ENCODE data around the gene RPS6KA2.
A peak's percentile ranks its signal among the peaks of the same experiment; 100 is the strongest.

The RPS6KA2 gene

GRCh38 chr6:166643891-166644590 is 17.0 kb upstream of the RPS6KA2 start:
- Histone ChIP-seq H3K27me3 (replicated peaks in 2 of 5; ENCODE audit: control insufficient read depth in 4 of 5, insufficient read depth in 5 of 5, low read length in 4 of 5) (peaks cover 0 to 16% (median 0%) of the 10 kb centered on the region in 5 experiments), H3K4me1 (ENCODE audit: control extremely low read depth in 1 of 4, control insufficient read depth in 4 of 4, insufficient read depth in 4 of 4, low read length in 3 of 4) (peaks cover 0 to 13% (median 10%) of the 10 kb centered on the region in 4 experiments), H3K4me3 (ENCODE audit: control insufficient read depth in 1 of 7, extremely low read depth in 1 of 7, insufficient read depth in 4 of 7, low read depth in 2 of 7, low read length in 6 of 7) (no peak overlapping the region), H3K36me3 (ENCODE audit: control insufficient read depth in 4 of 4, insufficient read depth in 4 of 4, low read length in 3 of 4) (no peaks in the 10 kb centered on the region), H3K9me3 (ENCODE audit: control extremely low read depth in 1 of 5, control insufficient read depth in 4 of 5, insufficient read depth in 2 of 5, low read depth in 1 of 5, low read length in 4 of 5) (peaks cover 0 to 11% (median 3%) of the 10 kb centered on the region in 5 experiments), H3K27ac (ENCODE audit: insufficient read depth in 1 of 2, low read depth in 1 of 2, low read length in 2 of 2, poor library complexity in 1 of 2, severe bottlenecking in 2 of 2) (no peak overlapping the region)
- WGBS (ENCODE audit: insufficient coverage), result 97% methylated on average over 5 of the region's 7 CpGs
- DNase-seq, result no peak
- ChIA-PET CTCF (no interaction called here), POLR2A (no interaction called here)

GRCh38 chr6:166642646-166643045 is 15.6 kb upstream of the RPS6KA2 start:
- Histone ChIP-seq H3K36me3 (ENCODE audit: control insufficient read depth in 4 of 4, insufficient read depth in 4 of 4, low read length in 3 of 4) (no peaks in the 10 kb centered on the region), H3K9me3 (ENCODE audit: control extremely low read depth in 1 of 5, control insufficient read depth in 4 of 5, insufficient read depth in 2 of 5, low read depth in 1 of 5, low read length in 4 of 5) (peaks cover 0 to 11% (median 3%) of the 10 kb centered on the region in 5 experiments), H3K27me3 (replicated peaks in 2 of 5; ENCODE audit: control insufficient read depth in 4 of 5, insufficient read depth in 5 of 5, low read length in 4 of 5) (peaks cover 0 to 14% (median 0%) of the 10 kb centered on the region in 5 experiments), H3K4me1 (ENCODE audit: control extremely low read depth in 1 of 4, control insufficient read depth in 4 of 4, insufficient read depth in 4 of 4, low read length in 3 of 4) (peaks cover 0 to 13% (median 10%) of the 10 kb centered on the region in 4 experiments), H3K4me3 (ENCODE audit: control insufficient read depth in 1 of 7, extremely low read depth in 1 of 7, insufficient read depth in 4 of 7, low read depth in 2 of 7, low read length in 6 of 7) (no peak overlapping the region), H3K27ac (ENCODE audit: insufficient read depth in 1 of 2, low read depth in 1 of 2, low read length in 2 of 2, poor library complexity in 1 of 2, severe bottlenecking in 2 of 2) (no peak overlapping the region)
- POLR2A ChIA-PET, result interaction anchor here (0.6 kb wide), 2 partner anchors 32 to 44 kb away, joined by 3 read pairs; no protein-coding TSS in a partner anchor
- no peak for DNase-seq
- WGBS (ENCODE audit: insufficient coverage), result 100% methylated on average over 3 of the region's 3 CpGs
- CTCF ChIA-PET, result no interaction called here

- Histone ChIP-seq H3K4me3 (ENCODE audit: control insufficient read depth in 1 of 7, extremely low read depth in 1 of 7, insufficient read depth in 4 of 7, low read depth in 2 of 7, low read length in 6 of 7) (peak overlapping the region in 2 of 7 experiments; percentile 56 to 60), H3K9me3 (ENCODE audit: control extremely low read depth in 1 of 5, control insufficient read depth in 4 of 5, insufficient read depth in 2 of 5, low read depth in 1 of 5, low read length in 4 of 5) (peaks cover 0 to 11% (median 3%) of the 10 kb centered on the region in 5 experiments), H3K4me1 (ENCODE audit: control extremely low read depth in 1 of 4, control insufficient read depth in 4 of 4, insufficient read depth in 4 of 4, low read length in 3 of 4) (peaks cover 0 to 13% (median 10%) of the 10 kb centered on the region in 4 experiments), H3K27ac (ENCODE audit: insufficient read depth in 1 of 2, low read depth in 1 of 2, low read length in 2 of 2, poor library complexity in 1 of 2, severe bottlenecking in 2 of 2) (no peak overlapping the region), H3K27me3 (replicated peaks in 2 of 5; ENCODE audit: control insufficient read depth in 4 of 5, insufficient read depth in 5 of 5, low read length in 4 of 5) (peaks cover 0 to 14% (median 0%) of the 10 kb centered on the region in 5 experiments), H3K36me3 (ENCODE audit: control insufficient read depth in 4 of 4, insufficient read depth in 4 of 4, low read length in 3 of 4) (no peaks in the 10 kb centered on the region)
- 19% methylated on average over 15 of the region's 19 CpGs for WGBS (ENCODE audit: insufficient coverage)
- peak; percentile 36 to 46 (median 36) for DNase-seq
- POLR2A ChIA-PET, result no interaction called here
- CTCF ChIA-PET, result interaction anchor here (0.5 to 1.9 kb wide), 5 partner anchors 10 to 327 kb away, joined by 3 to 5 read pairs (median 3); no protein-coding TSS in a partner anchor
Measured at GRCh38 chr6:166640342-166641043, 13.4 kb upstream of the RPS6KA2 start.

- H3K4me1 ChIP-seq (ENCODE audit: control extremely low read depth in 1 of 4, control insufficient read depth in 4 of 4, insufficient read depth in 4 of 4, low read length in 3 of 4), result peaks cover 0 to 13% (median 10%) of the 10 kb centered on the region in 4 experiments
- ChIA-PET CTCF (interaction anchor here (1.0 to 1.9 kb wide), 4 partner anchors 9 to 327 kb away, joined by 3 to 5 read pairs (median 3); no protein-coding TSS in a partner anchor), POLR2A (no interaction called here)
- peak overlapping the region in 1 of 7 experiments; percentile 56 for H3K4me3 ChIP-seq (ENCODE audit: control insufficient read depth in 1 of 7, extremely low read depth in 1 of 7, insufficient read depth in 4 of 7, low read depth in 2 of 7, low read length in 6 of 7)
- peaks cover 0 to 11% (median 3%) of the 10 kb centered on the region in 5 experiments for H3K9me3 ChIP-seq (ENCODE audit: control extremely low read depth in 1 of 5, control insufficient read depth in 4 of 5, insufficient read depth in 2 of 5, low read depth in 1 of 5, low read length in 4 of 5)
- H3K36me3 ChIP-seq (ENCODE audit: control insufficient read depth in 4 of 4, insufficient read depth in 4 of 4, low read length in 3 of 4), result no peaks in the 10 kb centered on the region
- no peak overlapping the region for H3K27ac ChIP-seq (ENCODE audit: insufficient read depth in 1 of 2, low read depth in 1 of 2, low read length in 2 of 2, poor library complexity in 1 of 2, severe bottlenecking in 2 of 2)
- DNase-seq, result no peak
- no CpG with 5 or more reads among the region's 6 CpGs for WGBS (ENCODE audit: insufficient coverage)
- peaks cover 0 to 14% (median 0%) of the 10 kb centered on the region in 5 experiments for H3K27me3 ChIP-seq (replicated peaks in 2 of 5; ENCODE audit: control insufficient read depth in 4 of 5, insufficient read depth in 5 of 5, low read length in 4 of 5)
Measured at GRCh38 chr6:166639921-166640320, 12.9 kb upstream of the RPS6KA2 start.

GRCh38 chr6:166638573-166638964 is 11.5 kb upstream of the RPS6KA2 start:
- ChIA-PET CTCF (interaction anchor here (0.9 to 1.5 kb wide), 3 partner anchors 9 to 27 kb away, joined by 3 to 4 read pairs (median 3); no protein-coding TSS in a partner anchor), POLR2A (no interaction called here)
- H3K4me3 ChIP-seq (ENCODE audit: control insufficient read depth in 1 of 7, extremely low read depth in 1 of 7, insufficient read depth in 4 of 7, low read depth in 2 of 7, low read length in 6 of 7), result no peak overlapping the region
- H3K9me3 ChIP-seq (ENCODE audit: control extremely low read depth in 1 of 5, control insufficient read depth in 4 of 5, insufficient read depth in 2 of 5, low read depth in 1 of 5, low read length in 4 of 5), result peaks cover 0 to 9% (median 3%) of the 10 kb centered on the region in 5 experiments
- H3K36me3 ChIP-seq (ENCODE audit: control insufficient read depth in 4 of 4, insufficient read depth in 4 of 4, low read length in 3 of 4), result no peaks in the 10 kb centered on the region
- no peak for DNase-seq
- H3K27me3 ChIP-seq (replicated peaks in 2 of 5; ENCODE audit: control insufficient read depth in 4 of 5, insufficient read depth in 5 of 5, low read length in 4 of 5), result peaks cover 0 to 11% (median 0%) of the 10 kb centered on the region in 5 experiments
- WGBS (ENCODE audit: insufficient coverage), result 95% methylated on average over 7 of the region's 7 CpGs
- H3K27ac ChIP-seq (ENCODE audit: insufficient read depth in 1 of 2, low read depth in 1 of 2, low read length in 2 of 2, poor library complexity in 1 of 2, severe bottlenecking in 2 of 2), result no peak overlapping the region
- H3K4me1 ChIP-seq (ENCODE audit: control extremely low read depth in 1 of 4, control insufficient read depth in 4 of 4, insufficient read depth in 4 of 4, low read length in 3 of 4), result peaks cover 0 to 13% (median 10%) of the 10 kb centered on the region in 4 experiments

- POLR2A ChIA-PET, result no interaction called here
- Histone ChIP-seq H3K27me3 (replicated peaks in 2 of 5; ENCODE audit: control insufficient read depth in 4 of 5, insufficient read depth in 5 of 5, low read length in 4 of 5) (peaks cover 0 to 13% (median 0%) of the 10 kb centered on the region in 5 experiments), H3K4me1 (ENCODE audit: control extremely low read depth in 1 of 4, control insufficient read depth in 4 of 4, insufficient read depth in 4 of 4, low read length in 3 of 4) (peaks cover 0 to 13% (median 11%) of the 10 kb centered on the region in 4 experiments), H3K36me3 (ENCODE audit: control insufficient read depth in 4 of 4, insufficient read depth in 4 of 4, low read length in 3 of 4) (no peaks in the 10 kb centered on the region), H3K27ac (ENCODE audit: insufficient read depth in 1 of 2, low read depth in 1 of 2, low read length in 2 of 2, poor library complexity in 1 of 2, severe bottlenecking in 2 of 2) (no peak overlapping the region), H3K9me3 (ENCODE audit: control extremely low read depth in 1 of 5, control insufficient read depth in 4 of 5, insufficient read depth in 2 of 5, low read depth in 1 of 5, low read length in 4 of 5) (peaks cover 0 to 5% (median 3%) of the 10 kb centered on the region in 5 experiments), H3K4me3 (ENCODE audit: control insufficient read depth in 1 of 7, extremely low read depth in 1 of 7, insufficient read depth in 4 of 7, low read depth in 2 of 7, low read length in 6 of 7) (no peak overlapping the region)
- CTCF ChIA-PET, result interaction anchor here (0.9 to 1.5 kb wide), 3 partner anchors 8 to 26 kb away, joined by 3 to 4 read pairs (median 3); no protein-coding TSS in a partner anchor
- 92% methylated on average over 25 of the region's 29 CpGs for WGBS (ENCODE audit: insufficient coverage)
- no peak for DNase-seq
Measured at GRCh38 chr6:166637812-166638572, 10.9 kb upstream of the RPS6KA2 start.
